Esophagus squamous epithelium (tissue), 5 donors: ENCODE data around the gene FZD2. TPM values are rescaled to one million over a fixed set of nuclear protein-coding genes. Genes with fewer than 3 reads are reported as not detected.

Source experiments
- DNase-seq: peaks from one replicate; lab custom pipeline; 2025; lab: John Stamatoyannopoulos, UW
- H3K27ac ChIP-seq, 4 donors: fragments of 200-600 bp; sonication (generic); one replicate each; pipeline ENCODE4 v1.5.1; 2016 to 2019; ENCODE audit warnings: mild to moderate bottlenecking in 1 of 4
- H3K27me3 ChIP-seq, 4 donors: fragments of 200-600 bp; sonication (generic); 1 replicate in 3 of 4; 2 replicates in 1 of 4; pipeline versions ENCODE4 v1.5.1 to v1.6.0; 2017 to 2021; ENCODE audit warnings: antibody characterized with exemption in 1 of 4
- H3K36me3 ChIP-seq, 3 donors: fragments of 200-600 bp; sonication (generic); one replicate each; pipeline ENCODE4 v1.5.1; 2016 to 2019
- H3K4me1 ChIP-seq, 3 donors: fragments of 200-600 bp; sonication (generic); one replicate each; pipeline ENCODE4 v1.5.1; 2017 to 2019
- H3K4me3 ChIP-seq, 4 donors: fragments of 200-600 bp; sonication (generic); 1 replicate in 3 of 4; 2 replicates in 1 of 4; pipeline ENCODE4 v1.5.1; 2016 to 2019; ENCODE audit warnings: mild to moderate bottlenecking in 2 of 4, moderate library complexity in 1 of 4
- H3K9me3 ChIP-seq, 3 donors: fragments of 200-600 bp; sonication (generic); one replicate each; pipeline ENCODE4 v1.5.1; 2016 to 2019
- CTCF ChIP-seq, 6 experiments: fragments of 450-650 bp in 4 of 6; fragments of 200-600 bp in 2 of 6; sonication (generic) in 2 of 6; IDR thresholded peaks; one replicate each; pipeline ENCODE4 v1.5.1; 2016 to 2019; ENCODE audit warnings: antibody characterized with exemption in 6 of 6, mild to moderate bottlenecking in 4 of 6, moderate library complexity in 4 of 6
- POLR2A ChIP-seq, 4 donors: fragments of 450-650 bp; IDR thresholded peaks; one replicate each; pipeline ENCODE4 v1.6.1; 2017; ENCODE audit warnings: antibody characterized with exemption in 4 of 4, mild to moderate bottlenecking in 4 of 4, moderate library complexity in 3 of 4
- WGBS, 2 donors: methylation state at CpG; one replicate each; pipeline ENCODE4 v1.1.5; 2018; 5-methylcytosine and 5-hydroxymethylcytosine counted together
- intact Hi-C: fragments of 100-400 bp; cut with DNase I; formaldehyde crosslinking; loops from one replicate; pipeline ENCODE4 v1.15.0; 2022
- total RNA-seq, 4 donors: library from RNA; depleted of rRNA; stranded (reverse); fragments of >200 nt; gene quantifications; one replicate each; pipeline ENCODE4 v1.1.0, GENCODE V29; 2016
- donor health status: DM: yes; HTN: yes; CAD: no.

FZD2 gene
- total RNA-seq, 4 donors from 2014 or later: 0.26 to 1.5 (median 1.3) TPM; not detected in 1

GRCh38 chr17:44527102-44527501 lies 30.2 kb upstream of the FZD2 start:
- no peak overlapping the region for H3K27ac ChIP-seq
- no peak for TF ChIP-seq CTCF (IDR thresholded peaks at IDR 0.05)
- 87 to 88% methylated on average over 1 of the region's 1 CpG for WGBS, 2 donors

GRCh38 chr17:44527954-44528353 lies 29.3 kb upstream of the FZD2 start:
- DNase-seq: no peak
- WGBS, 2 donors: no CpG with 5 or more reads among the region's 28 CpGs
- no peaks in the 10 kb centered on the region for H3K9me3 ChIP-seq
- H3K36me3 ChIP-seq: no peaks in the 10 kb centered on the region
- peaks cover 0 to 30% (median 0%) of the 10 kb centered on the region in 4 donors for H3K27me3 ChIP-seq
- TF ChIP-seq CTCF (IDR thresholded peaks at IDR 0.05) (no peak), POLR2A (IDR thresholded peaks at IDR 0.05) (no peak)
- no peak overlapping the region for H3K4me3 ChIP-seq
- intact Hi-C loops: no loop called here
- H3K27ac ChIP-seq: no peak overlapping the region
- H3K4me1 ChIP-seq: peaks cover 0 to 4% (median 0%) of the 10 kb centered on the region in 3 donors

More at GRCh38 chr17:44527102-44527501, 30.2 kb upstream of the FZD2 start:
- Histone ChIP-seq H3K4me1 (peaks cover 0 to 4% (median 0%) of the 10 kb centered on the region in 3 donors), H3K4me3 (no peak overlapping the region), H3K9me3 (no peaks in the 10 kb centered on the region), H3K27me3 (peaks cover 0 to 30% (median 0%) of the 10 kb centered on the region in 4 donors), H3K36me3 (no peaks in the 10 kb centered on the region)
- intact Hi-C loops: no loop called here
- DNase-seq: no peak

GRCh38 chr17:44529864-44530263 lies 27.4 kb upstream of the FZD2 start:
- no peak for DNase-seq
- Histone ChIP-seq H3K4me3 (no peak overlapping the region), H3K4me1 (peaks cover 6 to 11% (median 7%) of the 10 kb centered on the region in 3 donors), H3K27ac (no peak overlapping the region), H3K27me3 (peaks cover 0 to 30% (median 0%) of the 10 kb centered on the region in 4 donors), H3K9me3 (no peaks in the 10 kb centered on the region), H3K36me3 (no peaks in the 10 kb centered on the region)
- intact Hi-C loops: loop anchor here (5.0 to 10.0 kb wide), 2 partner anchors 107 to 135 kb away; no protein-coding TSS in a partner anchor
- TF ChIP-seq POLR2A (IDR thresholded peaks at IDR 0.05) (no peak), CTCF (IDR thresholded peaks at IDR 0.05) (no peak)
- WGBS, 2 donors: 72 to 83% methylated on average over 3 of the region's 3 CpGs

GRCh38 chr17:44530896-44531418 lies 26.3 kb upstream of the FZD2 start:
- no peaks in the 10 kb centered on the region for H3K9me3 ChIP-seq
- intact Hi-C loops: loop anchor here (5.0 to 10.0 kb wide), 2 partner anchors 106 to 136 kb away; no protein-coding TSS in a partner anchor

More at GRCh38 chr17:44530896-44531418, 26.3 kb upstream of the FZD2 start:
- no peak overlapping the region for H3K4me3 ChIP-seq
- no peaks in the 10 kb centered on the region for H3K36me3 ChIP-seq
- no peak for DNase-seq
- TF ChIP-seq CTCF (IDR thresholded peaks at IDR 0.05) (no peak), POLR2A (IDR thresholded peaks at IDR 0.05) (no peak)
- peaks cover 6 to 11% (median 7%) of the 10 kb centered on the region in 3 donors for H3K4me1 ChIP-seq
- H3K27me3 ChIP-seq: peaks cover 0 to 25% (median 0%) of the 10 kb centered on the region in 4 donors
- no peak overlapping the region for H3K27ac ChIP-seq
- 75 to 76% methylated on average over 4 to 7 of the region's 7 CpGs for WGBS, 2 donors
